C4-2B (cell line): ENCODE data around the gene ZNF79.

Experiments
- CTCF ChIP-seq: fragments of 450-650 bp; conservative IDR thresholded peaks from 2 replicates; pipeline ENCODE4 v1.5.1; 2017; ENCODE audit warnings: mild to moderate bottlenecking
- ZFX ChIP-seq: fragments of 450-650 bp; IDR thresholded peaks from 2 replicates; pipeline ENCODE4 v1.6.1; 2017

DNA sequence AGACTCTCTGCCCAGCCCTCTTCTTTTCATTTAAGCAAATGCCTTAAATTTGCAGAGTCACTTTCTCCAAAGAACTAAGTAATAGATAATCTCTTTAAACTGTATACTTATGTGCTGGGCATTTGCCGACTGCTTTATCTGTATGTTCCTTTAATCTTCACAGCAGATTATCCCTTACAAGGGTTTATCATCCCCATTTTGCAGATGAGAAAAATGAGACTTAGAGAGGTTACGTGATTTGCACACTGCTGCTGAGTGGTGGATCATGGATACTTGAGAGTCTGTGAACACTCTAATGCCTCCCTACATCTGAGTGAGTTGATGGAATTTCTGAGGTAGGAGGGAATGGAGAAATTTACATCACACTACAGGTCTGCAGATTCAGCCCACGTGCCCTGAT, 4.2 kb downstream of the ZNF79 start:
- TF ChIP-seq CTCF, result no peak
- no peak for TF ChIP-seq ZFX
